H9 (cell line): Measurements from ENCODE around the gene KLF11. TPM values are rescaled to one million over a fixed set of nuclear protein-coding genes. Genes with fewer than 3 reads are reported as not detected.

ENCODE experiments used
- DNase-seq: peaks from one replicate; pipeline ENCODE4 v3.0.0-alpha.2; 2017
- H2AFZ ChIP-seq: one replicate; pipeline ENCODE4 v1.6.1; 2013; ENCODE audit warnings: mild to moderate bottlenecking, low read length, control low read depth, moderate library complexity
- H2AK5ac ChIP-seq: 2 replicates; pipeline ENCODE4 v1.6.1; 2013; ENCODE audit warnings: low read length, control low read depth, mixed read lengths; ENCODE audit not compliant: insufficient read length
- H2BK120ac ChIP-seq: one replicate; pipeline ENCODE4 v1.6.1; 2013; ENCODE audit warnings: low read depth, mild to moderate bottlenecking, low read length, control low read depth, inconsistent platforms; ENCODE audit not compliant: poor library complexity, severe bottlenecking
- H2BK12ac ChIP-seq: 2 replicates; pipeline ENCODE4 v1.6.1; 2013; ENCODE audit warnings: low read length, control low read depth, mixed read lengths, low read depth; ENCODE audit not compliant: insufficient read length
- H2BK15ac ChIP-seq: 2 replicates; pipeline ENCODE4 v1.6.1; 2013; ENCODE audit warnings: low read depth, low read length, control low read depth
- H2BK20ac ChIP-seq: one replicate; pipeline ENCODE4 v1.6.1; 2013; ENCODE audit warnings: low read depth, mild to moderate bottlenecking, low read length, control low read depth, inconsistent platforms; ENCODE audit not compliant: poor library complexity, severe bottlenecking
- H2BK5ac ChIP-seq: 2 replicates; pipeline ENCODE4 v1.6.1; 2013; ENCODE audit warnings: low read length, control low read depth, mixed read lengths; ENCODE audit not compliant: insufficient read length
- H3K14ac ChIP-seq: 2 replicates; pipeline ENCODE4 v1.6.1; 2013; ENCODE audit warnings: low read length, control low read depth; ENCODE audit not compliant: insufficient read depth
- H3K18ac ChIP-seq: 2 replicates; pipeline ENCODE4 v1.6.1; 2013; ENCODE audit warnings: low read depth, mild to moderate bottlenecking, mixed read lengths, low read length, control low read depth; ENCODE audit not compliant: insufficient read length
- H3K23ac ChIP-seq: 2 replicates; pipeline ENCODE4 v1.6.1; 2013; ENCODE audit warnings: low read length, control low read depth, mixed read lengths, low read depth; ENCODE audit not compliant: insufficient read length
- H3K23me2 ChIP-seq: 2 replicates; pipeline ENCODE4 v1.6.1; 2013; ENCODE audit warnings: low read depth, mild to moderate bottlenecking, mixed read lengths, low read length, control low read depth; ENCODE audit not compliant: insufficient read length, poor library complexity, severe bottlenecking
- H3K27ac ChIP-seq: 2 replicates; pipeline ENCODE4 v1.5.1; 2013; ENCODE audit warnings: low read length, control low read depth, mixed read lengths, low read depth; ENCODE audit not compliant: insufficient read length
- H3K27me3 ChIP-seq: 2 replicates; pipeline ENCODE4 v1.6.1; 2013; ENCODE audit warnings: low read length, control low read depth, inconsistent platforms; ENCODE audit not compliant: insufficient read depth
- H3K4ac ChIP-seq: 2 replicates; pipeline ENCODE4 v1.6.1; 2013; ENCODE audit warnings: low read depth, mild to moderate bottlenecking, control low read depth, inconsistent platforms, low read length, moderate library complexity
- H3K4me1 ChIP-seq: 2 replicates; pipeline ENCODE4 v1.6.1; 2013; ENCODE audit warnings: low read length, control low read depth, inconsistent platforms; ENCODE audit not compliant: insufficient read depth
- H3K4me2 ChIP-seq: 2 replicates; pipeline ENCODE4 v1.6.1; 2013; ENCODE audit warnings: low read length, control low read depth, mixed read lengths; ENCODE audit not compliant: insufficient read length, insufficient read depth
- H3K56ac ChIP-seq: 2 replicates; pipeline ENCODE4 v1.6.1; 2013; ENCODE audit warnings: low read depth, mild to moderate bottlenecking, mixed read lengths, low read length, control low read depth; ENCODE audit not compliant: insufficient read length
- H3K79me1 ChIP-seq: 2 replicates; pipeline ENCODE4 v1.6.1; 2013; ENCODE audit warnings: low read depth, mild to moderate bottlenecking, moderate library complexity, low read length, control low read depth, inconsistent platforms; ENCODE audit not compliant: insufficient read depth, poor library complexity, severe bottlenecking
- H3K79me2 ChIP-seq: 2 replicates; pipeline ENCODE4 v1.6.1; 2013; ENCODE audit warnings: low read length, control low read depth, inconsistent platforms; ENCODE audit not compliant: insufficient read depth
- H3K9ac ChIP-seq: 2 replicates; pipeline ENCODE4 v1.6.1; 2013; ENCODE audit warnings: low read length, control low read depth, mixed read lengths; ENCODE audit not compliant: insufficient read length; ENCODE audit errors: extremely low read depth
- H3K9me3 ChIP-seq: one replicate; pipeline ENCODE4 v1.6.1; 2013; ENCODE audit warnings: low read depth, low read length, inconsistent platforms; ENCODE audit not compliant: control insufficient read depth
- H3T11ph ChIP-seq: one replicate; pipeline ENCODE4 v1.6.1; 2013; ENCODE audit warnings: mild to moderate bottlenecking, low read length, control low read depth, inconsistent platforms
- H4K20me1 ChIP-seq: one replicate; pipeline ENCODE4 v1.6.1; 2013; ENCODE audit not compliant: control insufficient read depth, insufficient read length, insufficient read depth
- H4K5ac ChIP-seq: 2 replicates; pipeline ENCODE4 v1.6.1; 2013; ENCODE audit warnings: low read depth, mild to moderate bottlenecking, mixed read lengths, low read length, control low read depth; ENCODE audit not compliant: insufficient read length
- H4K8ac ChIP-seq: replicated peaks from 2 replicates; pipeline ENCODE4 v1.6.1; 2013; ENCODE audit warnings: low read length, control low read depth, mixed read lengths, low read depth; ENCODE audit not compliant: insufficient read length
- H4K91ac ChIP-seq: 2 replicates; pipeline ENCODE4 v1.6.1; 2013; ENCODE audit warnings: low read depth, mild to moderate bottlenecking, moderate library complexity, mixed read lengths, low read length, control low read depth; ENCODE audit not compliant: insufficient read length
- H3K27ac Mint-ChIP-seq, 3 experiments: 2 replicates in 2 of 3; 3 replicates in 1 of 3; pipeline ENCODE4 v1.8.0; 2020 to 2021; ENCODE audit warnings: mixed read lengths in 3 of 3, mild to moderate bottlenecking in 1 of 3, moderate library complexity in 1 of 3
- H3K27me3 Mint-ChIP-seq: 2 replicates; pipeline ENCODE4 v1.8.0; 2021; ENCODE audit warnings: low read depth, mild to moderate bottlenecking, moderate library complexity, mixed read lengths
- H3K36me3 Mint-ChIP-seq, 3 experiments: 2 replicates in 2 of 3; 3 replicates in 1 of 3; pipeline ENCODE4 v1.8.0; 2020 to 2021; ENCODE audit warnings: low read depth in 3 of 3, mixed read lengths in 3 of 3; ENCODE audit not compliant: insufficient read depth in 1 of 3
- H3K4me1 Mint-ChIP-seq, 2 experiments: 2 replicates each; pipeline ENCODE4 v1.8.0; 2020; ENCODE audit warnings: mixed read lengths in 2 of 2
- H3K4me3 Mint-ChIP-seq, 2 experiments: 2 replicates in 1 of 2; 3 replicates in 1 of 2; pipeline ENCODE4 v1.8.0; 2020 to 2021; ENCODE audit warnings: mild to moderate bottlenecking in 2 of 2, mixed read lengths in 2 of 2, moderate library complexity in 1 of 2
- H3K9me3 Mint-ChIP-seq, 2 experiments: 2 replicates in 1 of 2; 3 replicates in 1 of 2; pipeline ENCODE4 v1.8.0; 2020; ENCODE audit warnings: mild to moderate bottlenecking in 2 of 2, mixed read lengths in 2 of 2, moderate library complexity in 1 of 2
- WGBS: extraction: QIAGEN DNeasy Blood & Tissue Kit; methylation state at CpG from one replicate; pipeline ENCODE4 v1.1.7; 2013; ENCODE audit warnings: missing lambda C conversion rate, low lambda C conversion rate, mixed read lengths; ENCODE audit not compliant: insufficient read length; ENCODE audit errors: extremely low coverage; 5-methylcytosine and 5-hydroxymethylcytosine counted together
- total RNA-seq: library from RNA; stranded (reverse); gene quantifications from 2 replicates; pipeline ENCODE4 v1.2.1, GENCODE V29; 2021
- TF ChIP-seq, protein P1 (sequence below): fragments of 200-600 bp; sonication (generic); conservative IDR thresholded peaks from 3 replicates; pipeline ENCODE4 v1.8.0; 2021; ENCODE audit warnings: antibody characterized with exemption, mild to moderate bottlenecking

Gene KLF11
- total RNA-seq, 1 experiment from 2014 or later = 15.5 TPM

DNA sequence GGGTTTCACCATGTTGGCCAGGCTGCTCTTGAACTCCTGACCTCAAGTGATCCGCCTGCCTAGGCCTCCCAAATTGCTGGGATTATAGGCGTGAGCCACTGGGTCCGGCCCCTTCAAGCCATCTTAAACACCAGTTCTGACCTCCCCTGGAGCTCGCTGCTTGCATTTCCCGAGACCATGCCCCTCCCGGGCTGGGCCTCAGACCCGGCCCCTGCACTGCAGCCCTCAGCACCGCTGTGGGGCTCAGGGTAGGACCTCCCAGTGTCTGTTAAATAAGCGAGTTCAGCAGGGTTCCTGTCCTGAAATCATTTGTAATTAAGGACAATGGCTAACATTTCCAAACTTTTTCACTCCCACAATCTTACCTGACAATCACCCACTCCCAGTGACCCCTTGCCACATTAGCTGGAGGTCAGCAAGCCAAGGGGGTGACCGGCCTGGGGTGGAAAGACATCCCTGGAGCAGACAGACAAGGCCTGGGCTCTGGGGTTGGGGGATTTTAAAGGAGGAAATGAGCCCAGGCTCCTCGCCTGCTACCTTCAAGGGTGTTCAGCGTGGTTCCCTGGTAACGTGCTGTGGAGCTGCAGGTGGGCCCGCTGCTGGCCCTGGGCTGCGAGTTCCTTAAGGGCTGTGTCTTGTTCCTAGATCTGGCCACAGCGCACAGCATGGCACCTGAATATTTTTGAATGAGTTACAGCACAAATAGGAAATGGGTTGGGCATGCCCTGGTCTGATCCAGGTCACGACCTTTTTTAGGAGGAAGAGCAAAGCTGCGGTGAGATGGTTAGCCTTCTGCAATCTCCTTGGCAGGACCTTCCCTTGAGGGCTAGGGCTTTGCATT is 21.8 kb downstream of the KLF11 start:
- Histone ChIP-seq H3K56ac (no peak overlapping the region), H3K18ac (no peak overlapping the region), H2BK5ac (no peak overlapping the region), H3K27ac (no peak overlapping the region), H3K9ac (no peak overlapping the region), H4K20me1 (no peaks in the 10 kb centered on the region), H4K91ac (no peak overlapping the region), H3T11ph (no peak overlapping the region), H4K5ac (no peak overlapping the region), H2AFZ (no peak overlapping the region), H2BK12ac (no peak overlapping the region), H3K23me2 (no peaks in the 10 kb centered on the region), H3K4me1 (no peaks in the 10 kb centered on the region), H3K4me2 (no peak overlapping the region), H3K79me1 (no peaks in the 10 kb centered on the region), H2BK15ac (no peak overlapping the region), H2BK120ac (no peak overlapping the region), H2AK5ac (no peak overlapping the region), H3K4ac (no peak overlapping the region), H3K9me3 (no peaks in the 10 kb centered on the region), H3K79me2 (no peaks in the 10 kb centered on the region), H3K23ac (no peak overlapping the region), H4K8ac (no peak overlapping the region), H3K27me3 (no peaks in the 10 kb centered on the region), H3K14ac (no peak overlapping the region), H2BK20ac (no peak overlapping the region)
- H3K27ac Mint-ChIP-seq = peak overlapping the region in 2 of 3 experiments; percentile 29 to 49; a peak in 1 of 7 replicates
- H3K9me3 Mint-ChIP-seq = peaks cover 4 to 7% of the 10 kb centered on the region in 2 experiments; a peak in 3 of 5 replicates
- peaks cover 10 to 18% of the 10 kb centered on the region in 2 experiments for H3K4me1 Mint-ChIP-seq
- H3K36me3 Mint-ChIP-seq = peaks cover 0 to 7% (median 0%) of the 10 kb centered on the region in 3 experiments; a peak in 2 of 7 replicates
- no peak overlapping the region for H3K4me3 Mint-ChIP-seq
- WGBS = no CpG with 5 or more reads among the region's 18 CpGs
- H3K27me3 Mint-ChIP-seq = 0 out of 2 replicates have a peak, but pooled peaks cover 1% of the 10 kb centered on the region
- DNase-seq = no peak
- TF ChIP-seq, protein P1, sequence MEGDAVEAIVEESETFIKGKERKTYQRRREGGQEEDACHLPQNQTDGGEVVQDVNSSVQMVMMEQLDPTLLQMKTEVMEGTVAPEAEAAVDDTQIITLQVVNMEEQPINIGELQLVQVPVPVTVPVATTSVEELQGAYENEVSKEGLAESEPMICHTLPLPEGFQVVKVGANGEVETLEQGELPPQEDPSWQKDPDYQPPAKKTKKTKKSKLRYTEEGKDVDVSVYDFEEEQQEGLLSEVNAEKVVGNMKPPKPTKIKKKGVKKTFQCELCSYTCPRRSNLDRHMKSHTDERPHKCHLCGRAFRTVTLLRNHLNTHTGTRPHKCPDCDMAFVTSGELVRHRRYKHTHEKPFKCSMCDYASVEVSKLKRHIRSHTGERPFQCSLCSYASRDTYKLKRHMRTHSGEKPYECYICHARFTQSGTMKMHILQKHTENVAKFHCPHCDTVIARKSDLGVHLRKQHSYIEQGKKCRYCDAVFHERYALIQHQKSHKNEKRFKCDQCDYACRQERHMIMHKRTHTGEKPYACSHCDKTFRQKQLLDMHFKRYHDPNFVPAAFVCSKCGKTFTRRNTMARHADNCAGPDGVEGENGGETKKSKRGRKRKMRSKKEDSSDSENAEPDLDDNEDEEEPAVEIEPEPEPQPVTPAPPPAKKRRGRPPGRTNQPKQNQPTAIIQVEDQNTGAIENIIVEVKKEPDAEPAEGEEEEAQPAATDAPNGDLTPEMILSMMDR = no peak
